Upper lobe of left lung (tissue), 6 donors: ENCODE results near the gene GLT6D1. TPM values are rescaled to one million over a fixed set of nuclear protein-coding genes. Genes with fewer than 3 reads are reported as not detected.

Experiments
- ATAC-seq, 2 donors: fragments of 200-7000 bp; cut with Tn5 transposase; one replicate each; pipeline ENCODE4 v1.9.1; 2022; ENCODE audit warnings: mild to moderate bottlenecking in 2 of 2, moderate library complexity in 2 of 2; ENCODE audit not compliant: low FRiP score in 2 of 2
- DNase-seq, 2 donors: peaks; one replicate each; pipeline ENCODE4 v3.0.0-alpha.2; 2019 to 2020
- H3K27ac ChIP-seq, 4 donors: fragments of 200-600 bp; sonication (generic); one replicate each; pipeline ENCODE4 v1.5.1; 2016 to 2019
- H3K27me3 ChIP-seq, 4 donors: fragments of 200-600 bp; sonication (generic); one replicate each; pipeline ENCODE4 v1.5.1; 2017 to 2019
- H3K36me3 ChIP-seq, 4 donors: fragments of 200-600 bp; sonication (generic); one replicate each; pipeline ENCODE4 v1.5.1; 2016 to 2019
- H3K4me1 ChIP-seq, 4 donors: fragments of 200-600 bp; sonication (generic); one replicate each; pipeline ENCODE4 v1.5.1; 2018 to 2019
- H3K4me3 ChIP-seq, 4 donors: fragments of 200-600 bp; sonication (generic); one replicate each; pipeline ENCODE4 v1.5.1; 2017 to 2019; ENCODE audit warnings: mild to moderate bottlenecking in 2 of 4, moderate library complexity in 1 of 4
- H3K9me3 ChIP-seq, 4 donors: fragments of 200-600 bp; sonication (generic); one replicate each; pipeline ENCODE4 v1.5.1; 2018 to 2019
- EP300 ChIP-seq, 4 donors: sonication (generic); formaldehyde crosslinking; IDR thresholded peaks; one replicate each; pipeline ENCODE4 v1.5.1; 2017; ENCODE audit warnings: antibody characterized with exemption in 4 of 4, control low read depth in 2 of 4
- POLR2A ChIP-seq, 4 donors: fragments of 450-650 bp; IDR thresholded peaks; one replicate each; pipeline ENCODE4 v1.5.1; 2016 to 2017; ENCODE audit warnings: antibody characterized with exemption in 4 of 4, mild to moderate bottlenecking in 2 of 4
- POLR2AphosphoS5 ChIP-seq, 2 donors: sonication (generic); formaldehyde crosslinking; IDR thresholded peaks; one replicate each; pipeline ENCODE4 v1.5.1; 2017; ENCODE audit warnings: antibody characterized with exemption in 2 of 2
- WGBS, 2 donors: methylation state at CpG; one replicate each; pipeline ENCODE4 v1.1.5; 2017 to 2018; 5-methylcytosine and 5-hydroxymethylcytosine counted together
- total RNA-seq, 6 donors: library from RNA; depleted of rRNA in 4 of 6; stranded (reverse); fragments of >200 nt in 4 of 6; gene quantifications; one replicate each; pipeline versions ENCODE4 v1.1.0 to v1.2.1, GENCODE V29; 2016 to 2021
- TF ChIP-seq, protein P1 (sequence below), 6 experiments: fragments of 450-650 bp in 4 of 6; fragments of 200-600 bp in 2 of 6; sonication (generic) in 2 of 6; IDR thresholded peaks; one replicate each; pipeline ENCODE4 v1.5.1; 2016 to 2019; ENCODE audit warnings: antibody characterized with exemption in 6 of 6
- donor health status: DM: no; HTN: no; CAD: no; lungs with moderate emphysema.
- donor health status: DM: no; HTN: yes; CAD: no; lungs with severe emphysema.

The GLT6D1 gene
- total RNA-seq, 6 donors from 2014 or later, result not detected

- no peak for DNase-seq
- 86 to 89% methylated on average over 18 of the region's 18 CpGs for WGBS, 2 donors
- Histone ChIP-seq H3K27me3 (no peaks in the 10 kb centered on the region), H3K27ac (no peak overlapping the region), H3K9me3 (no peaks in the 10 kb centered on the region), H3K4me3 (no peak overlapping the region), H3K4me1 (no peaks in the 10 kb centered on the region), H3K36me3 (no peaks in the 10 kb centered on the region)
- ATAC-seq, result no peak
- TF ChIP-seq, protein P1, sequence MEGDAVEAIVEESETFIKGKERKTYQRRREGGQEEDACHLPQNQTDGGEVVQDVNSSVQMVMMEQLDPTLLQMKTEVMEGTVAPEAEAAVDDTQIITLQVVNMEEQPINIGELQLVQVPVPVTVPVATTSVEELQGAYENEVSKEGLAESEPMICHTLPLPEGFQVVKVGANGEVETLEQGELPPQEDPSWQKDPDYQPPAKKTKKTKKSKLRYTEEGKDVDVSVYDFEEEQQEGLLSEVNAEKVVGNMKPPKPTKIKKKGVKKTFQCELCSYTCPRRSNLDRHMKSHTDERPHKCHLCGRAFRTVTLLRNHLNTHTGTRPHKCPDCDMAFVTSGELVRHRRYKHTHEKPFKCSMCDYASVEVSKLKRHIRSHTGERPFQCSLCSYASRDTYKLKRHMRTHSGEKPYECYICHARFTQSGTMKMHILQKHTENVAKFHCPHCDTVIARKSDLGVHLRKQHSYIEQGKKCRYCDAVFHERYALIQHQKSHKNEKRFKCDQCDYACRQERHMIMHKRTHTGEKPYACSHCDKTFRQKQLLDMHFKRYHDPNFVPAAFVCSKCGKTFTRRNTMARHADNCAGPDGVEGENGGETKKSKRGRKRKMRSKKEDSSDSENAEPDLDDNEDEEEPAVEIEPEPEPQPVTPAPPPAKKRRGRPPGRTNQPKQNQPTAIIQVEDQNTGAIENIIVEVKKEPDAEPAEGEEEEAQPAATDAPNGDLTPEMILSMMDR (IDR thresholded peaks at IDR 0.05), result no peak
- TF ChIP-seq EP300 (IDR thresholded peaks at IDR 0.05) (no peak), POLR2A (IDR thresholded peaks at IDR 0.05) (no peak), POLR2AphosphoS5 (IDR thresholded peaks at IDR 0.05) (no peak)
These were observed 57.5 kb downstream of the GLT6D1 start for GRCh38 chr9:135581636-135582426.

GRCh38 chr9:135580664-135581380 is 58.5 kb downstream of the GLT6D1 start:
- no peaks in the 10 kb centered on the region for H3K36me3 ChIP-seq
- no peak overlapping the region for H3K27ac ChIP-seq
- H3K4me1 ChIP-seq, result no peaks in the 10 kb centered on the region
- no peak for ATAC-seq
- no peaks in the 10 kb centered on the region for H3K9me3 ChIP-seq
- no peak for DNase-seq
- TF ChIP-seq, protein P1 (IDR thresholded peaks at IDR 0.05), result no peak
- no peak for TF ChIP-seq POLR2AphosphoS5 (IDR thresholded peaks at IDR 0.05)
- no peak for TF ChIP-seq EP300 (IDR thresholded peaks at IDR 0.05)
- TF ChIP-seq POLR2A (IDR thresholded peaks at IDR 0.05), result no peak
- H3K27me3 ChIP-seq, result no peaks in the 10 kb centered on the region
- no peak overlapping the region for H3K4me3 ChIP-seq
- WGBS, 2 donors, result 91% methylated on average over 11 of the region's 11 CpGs

DNA sequence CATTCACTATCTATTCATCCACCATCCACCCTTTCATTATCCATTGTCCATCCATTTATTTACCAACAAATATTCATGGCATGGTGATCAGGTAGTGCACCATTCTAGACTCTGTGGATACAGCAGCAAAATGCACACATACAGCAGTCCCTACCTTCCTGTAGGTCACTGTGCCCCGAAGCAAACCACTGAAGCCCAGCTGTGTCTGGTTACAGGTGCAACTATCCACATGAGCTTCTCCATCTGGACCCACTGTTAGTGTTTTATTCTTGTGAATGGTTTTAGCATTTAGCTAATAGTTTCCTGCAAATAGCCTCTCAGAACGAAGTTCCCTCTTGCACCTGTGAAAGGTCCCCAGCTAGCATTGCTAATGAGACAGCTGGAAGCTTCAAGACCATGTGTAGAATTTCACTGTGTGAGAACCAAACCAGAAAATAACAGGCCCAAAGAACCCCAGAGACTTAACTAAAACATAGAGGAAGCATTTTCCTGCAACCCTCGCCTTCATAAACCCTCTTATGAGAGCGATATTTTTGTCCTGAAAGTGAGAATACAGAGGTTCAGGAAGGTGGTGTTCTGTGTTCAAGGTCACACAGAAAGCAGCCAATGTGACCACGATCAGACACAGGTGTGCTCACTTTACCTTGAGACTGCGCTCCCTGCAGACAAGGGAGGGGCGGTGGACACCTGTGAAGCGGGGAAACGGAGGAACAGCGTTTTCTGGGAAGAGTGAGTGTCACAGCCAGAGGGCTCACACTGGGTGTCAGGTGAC is 59.3 kb downstream of the GLT6D1 start:
- TF ChIP-seq POLR2A (IDR thresholded peaks at IDR 0.05), result no peak
- no peak for TF ChIP-seq EP300 (IDR thresholded peaks at IDR 0.05)
- TF ChIP-seq, protein P1 (IDR thresholded peaks at IDR 0.05), result no peak
- no peak for TF ChIP-seq POLR2AphosphoS5 (IDR thresholded peaks at IDR 0.05)
- 71 to 76% methylated on average over 10 of the region's 10 CpGs for WGBS, 2 donors
- no peak for ATAC-seq
- no peak overlapping the region for H3K4me3 ChIP-seq
- no peaks in the 10 kb centered on the region for H3K27me3 ChIP-seq
- no peaks in the 10 kb centered on the region for H3K4me1 ChIP-seq
- H3K36me3 ChIP-seq, result no peaks in the 10 kb centered on the region
- no peak overlapping the region for H3K27ac ChIP-seq
- DNase-seq, result no peak
- H3K9me3 ChIP-seq, result no peaks in the 10 kb centered on the region

DNA sequence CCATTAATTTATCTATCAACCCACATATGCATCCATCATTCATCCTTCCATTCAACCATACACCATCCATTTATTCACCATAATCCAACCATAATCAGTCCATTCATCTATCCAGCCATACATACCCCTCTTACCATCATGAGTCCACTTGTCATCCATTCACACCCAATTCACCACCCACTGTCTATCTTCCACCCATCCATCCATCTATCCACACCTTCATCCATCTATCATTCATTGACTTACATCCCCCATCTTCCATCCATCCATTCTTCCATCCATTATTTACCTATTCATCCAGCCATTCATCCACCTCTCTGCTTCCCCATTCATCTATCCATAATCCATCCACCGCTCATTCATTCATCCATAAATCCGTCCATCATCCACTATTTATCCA is 60.0 kb downstream of the GLT6D1 start:
- DNase-seq (no peak), ATAC-seq (no peak)
- no peaks in the 10 kb centered on the region for H3K36me3 ChIP-seq
- no peak overlapping the region for H3K4me3 ChIP-seq
- WGBS, 2 donors, result 32 to 53% methylated on average over 2 of the region's 2 CpGs
- no peaks in the 10 kb centered on the region for H3K27me3 ChIP-seq
- no peaks in the 10 kb centered on the region for H3K9me3 ChIP-seq
- TF ChIP-seq POLR2AphosphoS5 (IDR thresholded peaks at IDR 0.05) (no peak), POLR2A (IDR thresholded peaks at IDR 0.05) (no peak), EP300 (IDR thresholded peaks at IDR 0.05) (no peak)
- TF ChIP-seq, protein P1 (IDR thresholded peaks at IDR 0.05), result no peak
- H3K4me1 ChIP-seq, result no peaks in the 10 kb centered on the region
- H3K27ac ChIP-seq, result no peak overlapping the region
